Mucosa of stomach (tissue), 1 donor: ENCODE results near the gene FAM3A.

Experiments
- H3K27me3 ChIP-seq: one replicate; pipeline ENCODE4 v1.7.0; 2013; ENCODE audit warnings: mild to moderate bottlenecking, low read length; ENCODE audit not compliant: control insufficient read depth, insufficient read depth
- H3K36me3 ChIP-seq: one replicate; pipeline ENCODE4 v1.7.0; 2013; ENCODE audit warnings: low read length; ENCODE audit not compliant: control insufficient read depth, insufficient read depth
- H3K4me1 ChIP-seq: one replicate; pipeline ENCODE4 v1.7.0; 2013; ENCODE audit warnings: mild to moderate bottlenecking, low read length; ENCODE audit not compliant: control insufficient read depth, insufficient read depth
- H3K4me3 ChIP-seq: one replicate; pipeline ENCODE4 v1.7.0; 2013; ENCODE audit warnings: low read length
- H3K9ac ChIP-seq: one replicate; pipeline ENCODE4 v1.7.0; 2013; ENCODE audit warnings: mild to moderate bottlenecking, low read length, moderate library complexity
- H3K9me3 ChIP-seq: one replicate; pipeline ENCODE4 v1.7.0; 2013; ENCODE audit warnings: mild to moderate bottlenecking, low read length, moderate library complexity; ENCODE audit not compliant: control insufficient read depth
- donor health status: Pancreatic carcinoma.

The FAM3A gene

DNA sequence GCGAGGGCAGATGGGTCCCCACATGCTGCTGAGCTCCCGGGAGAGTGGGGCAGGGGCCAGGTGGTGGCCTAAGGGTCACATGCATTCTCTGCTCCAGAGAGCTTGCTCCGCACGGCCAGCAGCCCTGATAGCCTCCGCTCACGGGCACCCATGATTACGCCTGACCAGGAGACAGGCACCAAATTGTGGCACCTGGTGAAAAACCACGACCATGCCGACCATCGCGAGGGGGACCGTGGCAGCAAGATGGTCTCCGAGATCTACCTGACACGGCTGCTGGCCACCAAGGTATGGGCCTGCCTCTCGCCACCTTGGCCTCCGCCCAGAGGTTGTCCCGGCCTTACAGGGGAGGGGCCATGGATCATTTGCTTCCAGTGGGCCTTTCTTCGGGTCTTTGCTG is 46.2 kb downstream of the FAM3A start:
- no peaks in the 10 kb centered on the region for H3K9me3 ChIP-seq
- H3K36me3 ChIP-seq, result no peaks in the 10 kb centered on the region
- no peak overlapping the region for H3K9ac ChIP-seq
- H3K4me3 ChIP-seq, result no peak overlapping the region
- no peaks in the 10 kb centered on the region for H3K27me3 ChIP-seq
- peaks cover 5% of the 10 kb centered on the region for H3K4me1 ChIP-seq

GRCh38 chrX:154469114-154469513 is 46.9 kb downstream of the FAM3A start:
- H3K27me3 ChIP-seq, result no peaks in the 10 kb centered on the region
- H3K36me3 ChIP-seq, result no peaks in the 10 kb centered on the region
- H3K4me3 ChIP-seq, result no peak overlapping the region
- H3K9ac ChIP-seq, result no peak overlapping the region
- peaks cover 5% of the 10 kb centered on the region for H3K4me1 ChIP-seq
- H3K9me3 ChIP-seq, result no peaks in the 10 kb centered on the region

- H3K9me3 ChIP-seq, result no peaks in the 10 kb centered on the region
- H3K9ac ChIP-seq, result no peak overlapping the region
- no peak overlapping the region for H3K4me3 ChIP-seq
- peaks cover 5% of the 10 kb centered on the region for H3K4me1 ChIP-seq
- no peaks in the 10 kb centered on the region for H3K36me3 ChIP-seq
- H3K27me3 ChIP-seq, result no peaks in the 10 kb centered on the region
Observed at GRCh38 chrX:154468217-154468616, 47.8 kb downstream of the FAM3A start.

- no peaks in the 10 kb centered on the region for H3K27me3 ChIP-seq
- H3K9me3 ChIP-seq, result no peaks in the 10 kb centered on the region
- no peak overlapping the region for H3K4me3 ChIP-seq
- H3K4me1 ChIP-seq, result peaks cover 2% of the 10 kb centered on the region
- no peaks in the 10 kb centered on the region for H3K36me3 ChIP-seq
- H3K9ac ChIP-seq, result no peak overlapping the region
Observed at GRCh38 chrX:154467556-154467955, 48.5 kb downstream of the FAM3A start.

- H3K9ac ChIP-seq, result no peak overlapping the region
- H3K27me3 ChIP-seq, result no peaks in the 10 kb centered on the region
- H3K4me3 ChIP-seq, result no peak overlapping the region
- H3K9me3 ChIP-seq, result no peaks in the 10 kb centered on the region
- H3K4me1 ChIP-seq, result no peaks in the 10 kb centered on the region
- no peaks in the 10 kb centered on the region for H3K36me3 ChIP-seq
Observed at GRCh38 chrX:154466907-154467306, 49.1 kb downstream of the FAM3A start.

GRCh38 chrX:154466036-154466435 is 50.0 kb downstream of the FAM3A start:
- H3K4me1 ChIP-seq, result no peaks in the 10 kb centered on the region
- no peaks in the 10 kb centered on the region for H3K9me3 ChIP-seq
- H3K4me3 ChIP-seq, result no peak overlapping the region
- no peak overlapping the region for H3K9ac ChIP-seq
- no peaks in the 10 kb centered on the region for H3K27me3 ChIP-seq
- H3K36me3 ChIP-seq, result no peaks in the 10 kb centered on the region

GRCh38 chrX:154465601-154466000 is 50.4 kb downstream of the FAM3A start:
- Histone ChIP-seq H3K4me1 (no peaks in the 10 kb centered on the region), H3K4me3 (no peak overlapping the region), H3K9me3 (no peaks in the 10 kb centered on the region), H3K27me3 (no peaks in the 10 kb centered on the region), H3K9ac (no peak overlapping the region), H3K36me3 (no peaks in the 10 kb centered on the region)

DNA sequence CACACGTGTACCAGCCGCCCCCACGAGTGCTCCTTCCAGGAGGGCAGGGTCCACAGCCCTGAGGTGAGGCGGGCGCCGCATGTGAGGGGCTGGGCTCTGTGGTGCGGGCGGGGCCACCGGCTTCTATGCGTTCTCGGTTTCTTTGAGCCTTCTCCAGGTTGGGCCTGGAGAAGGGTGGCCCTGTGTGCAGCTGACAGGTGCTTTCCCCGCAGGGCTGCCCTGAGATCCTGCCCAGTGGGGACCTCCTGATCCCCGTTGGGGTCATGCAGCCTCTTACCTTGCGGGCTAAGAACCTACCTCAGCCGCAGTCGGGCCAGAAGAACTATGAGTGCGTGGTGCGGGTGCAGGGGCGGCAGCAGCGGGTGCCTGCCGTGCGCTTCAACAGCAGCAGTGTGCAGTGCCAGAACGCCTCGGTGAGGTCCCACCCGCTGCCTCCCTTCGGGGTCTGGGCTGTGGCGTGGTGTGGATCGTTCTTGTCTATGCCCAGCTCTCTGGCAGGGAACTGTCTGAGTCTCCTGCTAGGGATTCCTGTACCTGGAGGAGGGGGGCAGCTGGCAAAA is 51.1 kb downstream of the FAM3A start:
- Histone ChIP-seq H3K9ac (no peak overlapping the region), H3K9me3 (no peaks in the 10 kb centered on the region), H3K27me3 (no peaks in the 10 kb centered on the region), H3K4me3 (no peak overlapping the region), H3K36me3 (no peaks in the 10 kb centered on the region), H3K4me1 (peaks cover under 1% of the 10 kb centered on the region)

GRCh38 chrX:154463611-154464220 is 52.3 kb downstream of the FAM3A start:
- no peaks in the 10 kb centered on the region for H3K9me3 ChIP-seq
- no peaks in the 10 kb centered on the region for H3K27me3 ChIP-seq
- no peak overlapping the region for H3K4me3 ChIP-seq
- no peaks in the 10 kb centered on the region for H3K36me3 ChIP-seq
- H3K4me1 ChIP-seq, result peaks cover 4% of the 10 kb centered on the region
- no peak overlapping the region for H3K9ac ChIP-seq

DNA sequence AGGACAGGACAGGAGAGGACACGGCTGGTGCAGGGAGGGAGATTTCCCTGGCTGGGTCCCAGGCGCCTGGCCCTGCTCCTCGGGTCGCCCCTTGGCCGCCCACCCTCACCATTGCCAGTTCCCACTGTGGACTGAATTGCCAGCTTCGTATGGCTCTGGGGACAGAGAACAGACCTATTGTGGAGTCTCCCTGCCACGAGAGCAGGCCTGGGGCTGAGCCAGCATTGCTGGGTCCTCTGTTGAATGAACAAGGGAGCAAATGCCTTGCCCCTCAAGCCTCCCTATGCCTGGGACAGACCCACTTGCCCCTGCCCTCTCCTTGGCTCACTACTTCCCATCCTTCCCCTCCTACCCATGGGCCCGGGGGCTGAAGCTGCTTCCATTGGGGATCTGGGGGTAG is 53.6 kb downstream of the FAM3A start:
- peaks cover 4% of the 10 kb centered on the region for H3K4me1 ChIP-seq
- no peak overlapping the region for H3K9ac ChIP-seq
- H3K4me3 ChIP-seq, result no peak overlapping the region
- H3K9me3 ChIP-seq, result no peaks in the 10 kb centered on the region
- H3K27me3 ChIP-seq, result no peaks in the 10 kb centered on the region
- no peaks in the 10 kb centered on the region for H3K36me3 ChIP-seq

DNA sequence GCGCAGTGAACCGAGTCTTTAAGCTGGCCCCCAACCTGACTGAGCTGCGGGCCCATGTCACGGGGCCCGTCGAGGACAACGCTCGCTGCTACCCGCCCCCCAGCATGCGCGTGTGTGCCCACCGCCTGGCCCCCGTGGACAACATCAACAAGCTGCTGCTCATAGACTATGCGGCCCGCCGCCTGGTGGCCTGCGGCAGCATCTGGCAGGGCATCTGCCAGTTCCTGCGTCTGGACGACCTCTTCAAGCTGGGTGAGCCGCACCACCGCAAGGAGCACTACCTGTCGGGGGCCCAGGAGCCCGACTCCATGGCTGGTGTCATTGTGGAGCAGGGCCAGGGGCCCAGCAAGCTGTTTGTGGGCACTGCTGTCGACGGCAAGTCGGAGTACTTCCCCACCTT is 55.7 kb downstream of the FAM3A start:
- no peaks in the 10 kb centered on the region for H3K27me3 ChIP-seq
- H3K36me3 ChIP-seq, result no peaks in the 10 kb centered on the region
- no peak overlapping the region for H3K4me3 ChIP-seq
- H3K9me3 ChIP-seq, result no peaks in the 10 kb centered on the region
- H3K4me1 ChIP-seq, result peaks cover 4% of the 10 kb centered on the region
- no peak overlapping the region for H3K9ac ChIP-seq

DNA sequence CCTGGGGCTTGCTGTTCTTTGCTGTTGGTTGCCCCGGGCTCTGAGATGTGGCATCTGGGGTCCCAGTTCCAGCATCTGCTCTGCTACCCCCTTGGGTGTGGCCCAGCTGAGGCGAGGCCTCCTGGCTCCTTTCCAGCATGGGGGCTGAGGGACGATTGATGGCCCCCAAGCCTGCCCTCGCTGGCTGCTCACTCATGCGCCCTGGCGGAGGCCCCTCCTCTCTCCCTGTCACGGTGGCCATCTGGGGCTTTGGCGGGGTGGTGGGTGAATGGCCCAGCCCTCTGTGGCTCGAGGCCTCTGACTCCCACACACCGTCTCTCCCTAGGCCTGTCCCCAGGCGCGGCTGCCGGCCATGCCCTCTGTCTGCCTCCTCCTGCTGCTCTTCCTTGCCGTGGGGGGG is 56.2 kb downstream of the FAM3A start:
- Histone ChIP-seq H3K9ac (no peak overlapping the region), H3K4me3 (no peak overlapping the region), H3K4me1 (peaks cover 4% of the 10 kb centered on the region), H3K27me3 (no peaks in the 10 kb centered on the region), H3K36me3 (no peaks in the 10 kb centered on the region), H3K9me3 (no peaks in the 10 kb centered on the region)
